COLO829 (cell line): Measurements from ENCODE around the gene HIRIP3.
A peak's percentile ranks its signal among the peaks of the same experiment; 100 is the strongest.
"Not testable (repeated sequence)": the region's sequence is repeated elsewhere in the genome, so short reads cannot be mapped to it uniquely, and the experiment has no call there.

ENCODE experiments used
- DNase-seq: peaks from one replicate; pipeline ENCODE4 v3.0.0; 2012; ENCODE audit warnings: low spot score

HIRIP3 gene

GRCh38 chr16:30016555-30017276 is 21.3 kb upstream of the HIRIP3 start:
- no peak for DNase-seq

DNA sequence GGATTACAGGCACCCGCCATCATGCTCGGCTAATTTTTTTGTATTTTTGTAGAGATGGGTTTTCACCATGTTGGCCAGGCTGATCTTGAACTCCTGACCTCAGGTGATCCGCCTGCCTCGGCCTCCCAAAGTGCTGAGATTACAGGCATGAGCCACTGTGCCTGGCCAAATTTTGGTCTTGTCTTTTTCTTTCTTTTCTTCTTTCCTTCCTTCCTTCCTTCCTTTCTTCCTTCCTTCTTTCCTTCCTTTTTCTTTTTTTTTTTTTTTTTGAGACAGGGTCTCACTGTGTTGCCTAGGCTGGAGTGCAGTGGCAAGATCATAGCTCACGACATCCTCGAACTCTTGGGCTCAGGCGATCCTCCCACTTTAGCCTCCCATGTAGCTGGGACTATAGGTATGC is 20.0 kb upstream of the HIRIP3 start:
- DNase-seq: not testable (repeated sequence)

DNA sequence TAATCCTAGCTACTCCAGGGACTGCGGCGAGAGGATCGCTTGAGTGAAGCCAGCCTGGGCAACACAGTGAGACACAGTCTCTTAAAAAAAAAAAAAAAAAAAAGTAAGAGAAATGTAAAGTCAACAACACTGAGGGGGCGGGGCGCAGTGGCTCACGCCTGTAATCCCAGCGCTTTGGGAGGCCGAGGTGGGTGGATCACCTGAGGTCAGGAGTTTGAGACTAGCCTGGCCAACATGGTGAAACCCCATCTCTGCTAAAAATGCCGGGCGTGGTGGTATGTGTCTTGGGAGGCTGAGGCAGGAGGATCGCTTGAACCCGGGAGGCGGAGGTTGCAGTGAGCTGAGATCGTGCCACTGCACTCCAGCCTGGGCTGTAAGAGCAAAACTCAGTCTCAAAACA is 17.2 kb upstream of the HIRIP3 start:
- DNase-seq: not testable (repeated sequence)

- no peak for DNase-seq
These were observed 16.5 kb upstream of the HIRIP3 start for GRCh38 chr16:30011714-30012504.

DNA sequence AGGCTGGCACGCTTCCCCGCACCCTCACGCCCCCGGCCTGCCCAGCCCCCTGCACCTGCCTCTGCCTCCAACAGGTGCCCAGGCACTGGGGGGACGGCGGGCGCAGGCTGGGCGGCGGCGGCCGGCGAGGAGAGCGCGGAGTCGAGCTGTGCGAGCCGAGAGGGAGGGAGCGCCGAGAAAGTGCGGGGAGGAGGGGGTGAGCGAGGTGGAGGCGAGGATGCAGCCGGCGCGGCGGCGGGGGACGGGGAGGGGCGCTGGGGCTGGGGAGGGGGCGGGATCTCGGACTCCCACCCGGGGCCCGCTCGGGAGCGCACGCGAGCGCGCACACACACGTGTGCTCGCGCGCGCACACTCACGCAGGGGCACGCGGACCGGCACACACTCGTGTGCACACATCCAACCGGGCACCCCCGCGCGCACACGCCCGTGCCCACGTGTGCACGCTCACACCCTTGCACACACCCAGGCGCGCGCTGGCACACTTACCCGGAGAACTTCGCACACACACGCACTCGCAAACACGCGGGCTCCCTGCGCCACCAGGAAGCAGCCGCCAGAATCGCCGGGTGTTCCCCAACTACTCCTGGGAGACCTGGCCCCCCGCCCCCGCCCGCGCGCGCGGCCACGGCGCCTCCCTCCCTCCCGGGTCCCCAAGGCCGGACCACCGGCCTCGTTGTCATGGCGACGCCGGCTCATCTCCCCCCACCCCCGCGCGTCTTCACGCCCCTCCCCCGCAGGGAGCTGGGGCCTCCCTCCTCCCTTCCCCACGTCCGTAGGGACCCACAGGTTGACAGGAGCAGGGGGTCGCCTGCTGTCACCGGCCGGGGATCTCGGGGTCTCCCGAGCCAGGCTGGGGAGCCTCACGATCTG is 15.7 kb upstream of the HIRIP3 start, which contains the start of gene DOC2A:
TSS of gene DOC2A (minus strand) at position 184 of the 870 bp plus-strand sequence. CDS start 805 bp downstream, outside the sequence.
- DNase-seq: no peak

DNA sequence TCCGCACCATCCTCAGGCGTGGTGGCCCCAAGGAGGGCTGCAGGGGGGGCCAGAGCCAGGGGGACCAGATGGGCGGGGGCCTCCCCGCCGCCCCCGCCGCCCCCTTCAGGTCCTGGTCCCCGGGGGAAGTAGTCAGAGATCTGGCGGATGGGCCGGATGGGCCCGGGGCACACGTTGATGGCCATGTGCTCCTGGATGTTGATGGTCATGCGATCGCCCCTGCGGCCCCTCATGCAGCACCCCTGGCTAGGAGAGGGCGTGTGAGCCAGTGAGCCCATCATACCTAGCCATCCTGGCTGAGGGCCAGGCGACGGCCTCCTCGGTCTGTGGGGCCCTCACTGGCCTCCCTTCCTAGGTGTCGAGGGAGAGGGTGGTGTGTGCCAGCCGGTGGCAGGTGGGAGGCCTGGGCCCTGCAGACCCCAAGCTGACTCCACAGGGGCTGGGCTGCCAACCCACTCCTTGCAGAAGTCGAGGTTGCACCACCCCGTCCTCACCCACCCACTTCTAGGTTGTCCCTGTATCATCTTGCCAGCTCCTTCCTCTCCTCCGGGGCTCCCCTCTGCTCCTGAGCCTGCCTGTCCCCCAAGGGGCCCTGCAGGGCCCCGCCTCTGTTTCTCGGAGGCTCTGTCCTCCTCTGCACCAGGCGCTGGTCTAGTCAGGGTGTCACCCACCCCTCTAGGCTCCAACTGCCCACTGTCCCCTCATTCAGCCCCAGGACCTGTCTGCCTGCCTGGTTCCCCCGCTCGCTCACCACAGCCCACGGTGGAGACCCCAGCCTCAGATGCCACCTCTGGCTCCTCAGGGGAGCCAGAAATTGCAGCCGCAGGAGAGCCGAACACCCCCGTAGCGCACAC is 14.8 kb upstream of the HIRIP3 start:
- DNase-seq: no peak

DNA sequence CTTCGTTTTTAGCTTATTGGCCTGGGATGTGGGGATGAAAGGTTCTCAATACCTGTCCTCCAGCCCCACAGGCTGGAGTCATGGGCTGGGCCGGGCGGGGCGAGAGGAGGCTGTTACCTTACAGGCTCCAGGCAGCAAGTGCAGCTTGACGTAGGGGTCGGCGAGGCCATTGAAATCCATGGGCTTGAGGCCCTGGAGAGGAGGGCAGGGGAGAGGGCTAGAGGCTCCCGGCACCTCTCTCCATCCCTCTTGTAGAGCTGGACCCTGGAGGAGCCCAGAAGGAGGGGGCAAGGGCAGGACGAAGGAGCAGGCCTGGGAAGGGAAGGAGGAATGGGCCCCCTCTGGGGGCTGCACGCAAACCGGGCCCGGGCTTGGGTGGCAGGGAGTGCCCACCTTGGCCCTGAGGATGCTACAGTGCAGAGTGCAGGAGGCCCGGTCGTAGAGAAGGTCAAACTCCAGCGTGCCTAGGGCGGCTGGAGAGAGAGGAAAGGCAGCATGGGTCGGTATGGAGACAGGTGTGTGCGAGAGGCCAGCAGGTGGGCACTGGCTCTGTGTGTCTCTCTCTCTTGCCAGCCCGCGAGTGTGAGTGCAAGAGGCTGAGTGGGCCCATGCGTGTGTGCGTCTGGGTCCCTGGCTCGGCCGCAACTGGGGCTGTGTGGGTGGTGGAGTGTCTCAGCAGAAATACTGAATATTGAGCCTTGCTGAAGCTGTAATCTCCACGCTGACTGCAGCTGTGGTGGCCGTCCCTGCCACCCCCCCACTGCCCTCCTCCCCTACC is 13.9 kb upstream of the HIRIP3 start:
- no peak for DNase-seq

DNA sequence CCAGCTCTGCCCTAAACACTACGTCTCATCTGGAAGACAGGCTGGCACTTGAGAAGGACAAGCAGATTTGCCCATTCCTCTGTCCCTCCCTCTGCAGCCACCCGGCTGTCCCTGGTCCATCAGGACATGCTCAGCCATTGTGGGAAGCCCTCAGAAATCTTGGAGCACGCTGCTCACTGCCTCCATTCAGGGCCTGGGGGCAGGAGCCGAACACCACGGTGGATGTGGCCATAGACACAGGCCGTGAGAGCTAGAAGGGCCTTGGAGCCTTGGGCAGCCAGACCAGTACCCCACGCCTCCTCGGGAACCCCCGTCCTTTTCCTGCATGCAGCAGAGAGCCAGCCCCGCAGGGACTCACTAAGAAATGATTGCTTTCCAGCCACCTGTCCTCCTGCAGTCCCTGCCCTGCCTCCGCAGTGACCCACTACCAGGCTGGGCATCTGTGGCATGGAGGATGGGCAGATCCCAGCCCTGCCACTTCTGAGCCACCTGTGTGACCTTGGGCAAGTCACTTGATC is 12.0 kb upstream of the HIRIP3 start:
- DNase-seq: no peak

DNA sequence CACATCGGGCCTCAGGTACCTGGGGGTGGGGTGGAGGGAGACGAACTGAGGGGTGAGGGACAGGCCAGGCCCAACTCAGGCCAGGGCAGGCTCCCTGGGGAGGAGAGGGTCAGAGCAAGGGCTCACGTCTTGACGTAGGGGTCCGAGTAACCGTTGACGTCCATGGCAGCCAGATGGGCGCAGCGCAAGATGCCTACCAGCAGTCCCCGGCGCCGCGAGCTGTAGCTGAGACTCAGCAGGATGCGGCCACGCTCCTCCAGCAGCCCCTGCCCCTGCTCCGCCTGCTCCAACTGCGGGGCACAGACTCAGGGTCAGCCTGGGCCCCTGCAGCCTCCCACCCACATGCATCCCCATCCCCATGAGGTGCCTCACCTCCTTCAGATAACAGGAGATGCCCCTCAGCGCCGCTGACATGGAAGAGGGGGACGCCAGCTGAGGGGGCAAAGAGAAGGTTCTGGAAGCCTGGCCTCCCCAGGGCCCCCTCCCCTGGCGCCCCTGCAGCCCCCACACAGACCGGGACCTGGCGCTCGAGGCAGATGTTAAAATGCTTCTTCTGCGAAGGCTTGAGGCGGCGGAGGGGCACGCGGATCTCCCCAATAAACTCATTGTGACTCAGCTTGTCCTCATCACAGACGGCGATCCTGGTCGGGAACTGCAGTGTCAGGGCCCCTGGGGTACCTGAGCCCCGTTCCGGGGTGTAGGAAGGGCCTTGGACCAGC is 11.4 kb upstream of the HIRIP3 start:
- DNase-seq: no peak

DNA sequence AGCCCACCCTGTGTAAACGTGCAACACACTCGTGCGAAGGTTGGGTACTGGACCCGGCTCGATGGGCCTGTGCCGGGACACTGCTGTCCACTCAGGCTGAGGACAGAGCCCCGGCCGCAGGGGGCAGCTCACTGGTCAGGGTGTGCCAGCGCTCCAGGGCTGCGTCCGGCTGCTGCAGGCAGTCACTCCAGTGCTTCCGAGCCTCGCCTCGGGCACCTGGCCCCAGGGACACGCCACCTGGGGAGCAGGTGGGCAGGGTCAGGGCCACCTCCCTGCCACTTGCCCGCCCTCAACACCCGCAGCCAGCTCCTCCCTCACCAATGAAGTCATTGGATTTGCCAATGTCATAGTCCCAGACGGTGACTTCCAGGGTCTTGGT is 10.7 kb upstream of the HIRIP3 start:
- no peak for DNase-seq

DNA sequence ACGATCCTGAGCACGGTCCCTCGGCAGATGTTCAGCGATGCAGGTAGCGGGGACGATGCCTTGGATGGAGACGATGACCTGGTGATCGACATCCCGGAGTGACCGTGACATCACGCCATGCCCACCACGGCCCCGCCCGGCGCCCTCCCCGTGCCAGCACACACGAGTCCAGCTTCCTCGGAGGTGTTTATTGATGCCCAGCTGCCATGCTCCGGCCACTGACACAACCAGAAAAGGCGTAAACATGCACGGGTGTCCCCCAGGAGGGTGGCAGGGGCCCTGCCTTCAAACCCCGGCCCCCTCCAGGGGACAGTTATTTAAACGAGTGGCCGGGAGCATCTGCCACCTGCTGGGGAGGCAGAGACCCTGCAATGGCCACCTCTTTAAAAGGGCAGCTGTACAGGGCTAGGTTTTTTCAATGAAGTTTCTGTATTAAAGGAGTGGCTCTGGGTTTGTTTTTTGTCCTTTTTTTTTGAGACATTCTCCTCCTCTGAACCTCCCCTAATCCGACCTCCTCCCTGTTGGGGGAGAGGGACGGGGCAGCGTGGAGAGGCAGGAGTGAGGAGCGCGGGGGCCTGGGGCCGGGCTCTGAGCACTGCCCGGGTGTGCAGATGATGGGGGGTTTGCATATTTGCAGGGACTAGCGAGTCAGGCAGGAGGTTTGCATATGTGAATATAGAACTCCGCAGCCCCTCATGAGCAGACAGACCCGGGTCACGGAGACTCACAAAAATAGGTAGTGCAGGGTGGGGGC is 10.1 kb upstream of the HIRIP3 start:
- DNase-seq: peak; percentile 45

- DNase-seq: no peak
These were observed 9.4 kb upstream of the HIRIP3 start for GRCh38 chr16:30004811-30005242.

DNA sequence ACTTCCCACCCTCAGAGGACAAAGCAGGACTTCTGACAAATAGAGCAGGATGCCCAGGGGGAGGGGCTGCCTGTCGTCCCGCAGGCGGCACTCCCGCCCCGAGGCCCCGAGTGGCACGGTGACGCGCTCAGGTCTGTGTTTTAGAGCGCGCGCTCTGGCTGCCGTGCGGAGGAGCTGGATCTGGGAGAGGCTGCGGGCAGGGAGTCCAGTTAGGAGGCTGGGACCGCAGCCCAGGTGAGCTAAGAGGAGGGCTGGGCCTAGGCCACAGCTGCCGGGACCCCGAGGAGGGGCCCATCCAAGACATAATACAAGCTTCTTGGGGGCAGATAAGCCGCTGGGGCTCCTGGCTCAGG is 9.0 kb upstream of the HIRIP3 start:
- no peak for DNase-seq

DNA sequence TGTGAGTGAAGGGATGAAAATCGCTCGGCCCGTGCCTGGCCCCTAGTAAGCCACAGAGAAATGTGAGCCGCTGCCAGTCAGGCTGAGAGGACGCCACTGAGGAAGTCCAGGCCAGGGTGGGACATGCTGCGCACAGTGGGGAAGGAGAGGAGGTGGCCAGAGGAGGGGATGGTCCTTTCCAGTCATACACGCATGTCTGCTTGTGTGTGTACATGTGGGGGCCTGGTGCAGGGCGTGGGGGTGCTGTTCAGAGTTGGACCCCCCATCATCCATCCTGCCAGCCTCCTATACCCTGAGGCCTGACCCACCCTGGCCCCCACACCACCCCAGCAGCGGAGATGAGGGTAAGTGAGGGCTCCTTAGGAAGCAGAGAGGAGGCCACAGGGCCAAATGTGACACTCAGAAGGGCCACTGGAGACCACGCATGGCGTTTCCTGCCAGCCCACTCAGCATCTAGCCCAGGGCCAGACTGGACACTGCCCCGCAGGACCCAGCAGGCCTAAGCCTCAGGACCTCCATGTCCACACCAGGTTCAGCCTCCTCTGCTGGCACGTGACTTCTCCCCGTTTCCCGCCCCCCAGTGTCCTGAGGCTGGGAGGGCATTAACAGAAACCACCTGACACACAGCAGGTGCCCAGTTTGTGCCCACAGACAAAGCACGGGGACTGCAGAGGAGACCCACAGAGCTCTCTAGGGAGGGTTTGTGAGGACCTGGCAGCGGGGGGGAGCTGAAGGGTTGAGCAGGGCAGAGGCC is 8.4 kb upstream of the HIRIP3 start:
- DNase-seq: no peak

GRCh38 chr16:30002614-30003346 is 7.4 kb upstream of the HIRIP3 start:
- DNase-seq: no peak

DNA sequence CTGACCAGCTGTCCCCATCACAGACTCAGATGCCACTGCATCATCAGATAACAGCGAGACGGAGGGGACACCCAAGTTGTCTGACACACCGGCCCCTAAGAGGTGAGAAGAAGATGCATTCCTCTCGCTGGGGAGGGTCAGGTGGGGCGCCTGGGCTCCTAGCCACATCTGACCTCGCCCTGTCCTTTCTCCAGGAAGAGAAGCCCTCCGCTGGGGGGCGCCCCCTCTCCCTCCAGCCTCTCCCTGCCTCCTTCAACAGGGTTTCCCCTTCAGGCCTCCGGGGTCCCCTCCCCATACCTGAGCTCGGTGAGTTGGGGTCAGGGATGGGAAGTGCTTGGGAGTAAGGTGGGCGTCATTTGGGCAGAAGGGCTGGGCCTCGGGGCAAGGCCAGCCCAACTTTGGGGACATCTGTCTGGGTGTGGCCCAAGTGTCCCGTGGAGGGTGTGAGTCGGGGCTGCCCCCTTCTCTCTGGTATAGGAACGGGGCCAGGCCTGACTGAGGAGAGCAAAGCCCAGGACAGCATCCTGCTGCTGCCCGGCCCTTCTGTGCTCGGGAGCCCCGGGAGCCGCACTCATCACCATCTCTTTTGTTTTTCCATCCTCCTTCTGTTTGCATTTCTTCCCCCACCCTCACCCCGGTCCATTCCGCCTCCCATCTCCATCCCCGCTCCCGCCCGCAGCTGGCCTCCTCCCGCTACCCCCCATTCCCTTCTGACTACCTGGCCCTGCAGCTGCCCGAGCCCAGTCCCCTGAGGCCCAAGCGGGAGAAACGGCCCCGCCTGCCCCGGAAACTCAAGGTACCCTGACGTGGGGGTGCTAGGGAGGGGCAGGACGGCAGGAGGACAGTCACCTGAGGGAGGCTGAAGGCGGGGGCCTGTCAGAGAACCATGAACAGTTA is 5.6 kb upstream of the HIRIP3 start:
- DNase-seq: no peak

DNA sequence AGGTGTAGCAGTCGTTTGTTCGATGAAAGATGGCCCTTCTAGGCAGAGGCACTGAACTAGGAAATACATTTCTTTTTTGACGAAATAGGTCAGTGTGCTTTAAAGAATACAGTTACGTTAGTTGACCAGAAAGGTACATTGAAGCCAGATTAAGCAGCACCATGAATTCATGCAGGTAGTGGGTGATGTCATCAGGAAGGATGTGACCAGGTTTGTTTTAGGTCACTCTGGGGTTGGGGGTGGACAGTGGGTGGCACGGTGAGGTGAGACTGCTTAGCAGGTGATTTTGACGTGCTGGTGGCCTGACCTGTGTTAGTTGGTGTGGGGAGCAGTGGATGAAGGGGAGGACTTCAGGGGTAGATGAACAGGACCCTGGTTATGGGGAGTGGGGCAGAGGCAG is 4.2 kb upstream of the HIRIP3 start:
- DNase-seq: no peak
